Panc1 (cell line): ENCODE measurements around the gene ZNF780B. TPM values are rescaled to one million over a fixed set of nuclear protein-coding genes. Genes with fewer than 3 reads are reported as not detected.

Source experiments
- ATAC-seq: fragments of 200-7000 bp; cut with Tn5 transposase; 2 replicates; pipeline ENCODE4 v1.9.1; 2020; ENCODE audit warnings: mild to moderate bottlenecking, moderate library complexity
- BruUV-seq: library from RNA; stranded (reverse); fragments of 400-500 nt; replicated peaks from 2 replicates; lab custom pipeline; 2021; lab: Mats Ljungman, UMichigan
- CTCF ChIA-PET: fragments of 300-600 bp; sonication (Branson Sonifier 250); formaldehyde crosslinking; loops from one replicate; lab custom pipeline; 2022; ENCODE audit warnings: antibody characterized with exemption; lab: Charles Lee
- POLR2A ChIA-PET: fragments of 300-600 bp; sonication (Branson Sonifier 250); formaldehyde crosslinking; loops from one replicate; lab custom pipeline; 2022; ENCODE audit warnings: antibody characterized with exemption; lab: Charles Lee
- DNase-seq: peaks from one replicate; pipeline ENCODE4 v3.0.0-alpha.2; 2010; ENCODE audit warnings: low read depth, low spot score
- H3K27ac ChIP-seq: 2 replicates; pipeline ENCODE4 v1.5.1; 2011; ENCODE audit warnings: mild to moderate bottlenecking, low read length, inconsistent platforms
- H3K27me3 ChIP-seq: fragments of 200-500 bp; sonication (Bioruptor generic); 2 replicates; pipeline ENCODE4 v1.6.0; 2014; ENCODE audit warnings: low read length, inconsistent platforms; ENCODE audit not compliant: control insufficient read depth, insufficient read depth
- H3K36me3 ChIP-seq: fragments of 200-500 bp; sonication (Bioruptor generic); 2 replicates; pipeline ENCODE4 v1.5.1; 2014; ENCODE audit warnings: inconsistent platforms, mild to moderate bottlenecking, low read length, moderate library complexity; ENCODE audit not compliant: control insufficient read depth, insufficient read depth
- H3K4me1 ChIP-seq: 2 replicates; pipeline ENCODE4 v1.5.1; 2011; ENCODE audit warnings: inconsistent platforms, mild to moderate bottlenecking, low read length, moderate library complexity; ENCODE audit not compliant: control insufficient read depth, insufficient read depth
- H3K4me3 ChIP-seq, 2 experiments: 2 replicates each; pipeline ENCODE4 v1.5.1; 2011 to 2012; ENCODE audit warnings: low read depth in 2 of 2, low read length in 2 of 2, mild to moderate bottlenecking in 2 of 2, inconsistent platforms in 1 of 2, moderate library complexity in 1 of 2
- H3K9me3 ChIP-seq: fragments of 200-500 bp; sonication (Bioruptor generic); 2 replicates; pipeline ENCODE4 v1.5.1; 2014; ENCODE audit warnings: low read depth, mild to moderate bottlenecking, inconsistent platforms, low read length, moderate library complexity; ENCODE audit not compliant: control insufficient read depth, insufficient read depth
- POLR2AphosphoS5 ChIP-seq: IDR thresholded peaks from 2 replicates; pipeline ENCODE4 v1.6.1; 2012; ENCODE audit warnings: mild to moderate bottlenecking, low read depth, low read length, moderate library complexity
- REST ChIP-seq, 2 experiments: IDR thresholded peaks; 2 replicates each; pipeline ENCODE4 v1.6.1; 2011 to 2012; ENCODE audit warnings: low read depth in 2 of 2, control low read depth in 1 of 2, low read length in 1 of 2, mild to moderate bottlenecking in 1 of 2, moderate library complexity in 1 of 2; ENCODE audit not compliant: insufficient read depth in 1 of 2
- SIN3A ChIP-seq: IDR thresholded peaks from 2 replicates; pipeline ENCODE4 v1.6.1; 2012; ENCODE audit warnings: low read depth, mild to moderate bottlenecking, low read length, moderate library complexity, borderline replicate concordance; ENCODE audit not compliant: insufficient read depth
- TCF7L2 ChIP-seq: IDR thresholded peaks from 2 replicates; pipeline ENCODE4 v1.6.1; 2011; ENCODE audit warnings: mild to moderate bottlenecking, low read depth, low read length, inconsistent platforms
- in situ Hi-C: cut with HindIII; loops from 2 replicates; pipeline ENCODE4 v1.10.0; 2016; ENCODE audit warnings: low sequenced_read_pairs, low pct_unique_long_range_greater_than_20kb
- intact Hi-C: fragments of 100-400 bp; cut with micrococcal nuclease; formaldehyde crosslinking; loops from one replicate; pipeline ENCODE4 v1.10.0; 2022; ENCODE audit not compliant: unreplicated experiment
- total RNA-seq: library from RNA; stranded (reverse); gene quantifications from one replicate; pipeline ENCODE4 v1.2.1, GENCODE V29; 2021; ENCODE audit not compliant: unreplicated experiment
- TF ChIP-seq, protein P1 (sequence below): fragments of 450-650 bp; IDR thresholded peaks from 2 replicates; pipeline ENCODE4 v1.5.1; 2017; ENCODE audit warnings: mild to moderate bottlenecking

ZNF780B gene
- total RNA-seq, 1 experiment from 2014 or later = 237 TPM

- H3K27me3 ChIP-seq = no peaks in the 10 kb centered on the region
- intact Hi-C loops (no loop called here), in situ Hi-C loops (no loop called here)
- ATAC-seq (no peak), DNase-seq (no peak)
- TF ChIP-seq TCF7L2 = no peak
- no peak for TF ChIP-seq POLR2AphosphoS5
- no peak for TF ChIP-seq REST (IDR thresholded peaks at IDR 0.05; ENCODE audit: insufficient read depth in 1 of 2, low read depth in 2 of 2, low read length in 1 of 2)
- TF ChIP-seq SIN3A = no peak
- TF ChIP-seq, protein P1, sequence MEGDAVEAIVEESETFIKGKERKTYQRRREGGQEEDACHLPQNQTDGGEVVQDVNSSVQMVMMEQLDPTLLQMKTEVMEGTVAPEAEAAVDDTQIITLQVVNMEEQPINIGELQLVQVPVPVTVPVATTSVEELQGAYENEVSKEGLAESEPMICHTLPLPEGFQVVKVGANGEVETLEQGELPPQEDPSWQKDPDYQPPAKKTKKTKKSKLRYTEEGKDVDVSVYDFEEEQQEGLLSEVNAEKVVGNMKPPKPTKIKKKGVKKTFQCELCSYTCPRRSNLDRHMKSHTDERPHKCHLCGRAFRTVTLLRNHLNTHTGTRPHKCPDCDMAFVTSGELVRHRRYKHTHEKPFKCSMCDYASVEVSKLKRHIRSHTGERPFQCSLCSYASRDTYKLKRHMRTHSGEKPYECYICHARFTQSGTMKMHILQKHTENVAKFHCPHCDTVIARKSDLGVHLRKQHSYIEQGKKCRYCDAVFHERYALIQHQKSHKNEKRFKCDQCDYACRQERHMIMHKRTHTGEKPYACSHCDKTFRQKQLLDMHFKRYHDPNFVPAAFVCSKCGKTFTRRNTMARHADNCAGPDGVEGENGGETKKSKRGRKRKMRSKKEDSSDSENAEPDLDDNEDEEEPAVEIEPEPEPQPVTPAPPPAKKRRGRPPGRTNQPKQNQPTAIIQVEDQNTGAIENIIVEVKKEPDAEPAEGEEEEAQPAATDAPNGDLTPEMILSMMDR = no peak
- peaks cover 82% of the 10 kb centered on the region for H3K36me3 ChIP-seq
- peaks cover 84% of the 10 kb centered on the region for H3K9me3 ChIP-seq
- H3K4me3 ChIP-seq = no peak overlapping the region
- H3K4me1 ChIP-seq = no peaks in the 10 kb centered on the region
- CTCF ChIA-PET = interaction anchor here (0.6 to 1.8 kb wide), 5 partner anchors 12 to 1644 kb away, joined by 3 to 9 read pairs (median 5); partner anchors contain the start of gene PSMC4
- no TSS peak for BruUV-seq
- no peak overlapping the region for H3K27ac ChIP-seq
- POLR2A ChIA-PET = interaction anchor here (0.5 to 1.6 kb wide), 6 partner anchors 9 to 443 kb away, joined by 3 to 25 read pairs (median 4); partner anchors contain the start of genes ZNF780A and ZNF780B
Measured at GRCh38 chr19:40078377-40078776, 22.3 kb upstream of the ZNF780B start.

- Histone ChIP-seq H3K4me3 (no peak overlapping the region), H3K27me3 (no peaks in the 10 kb centered on the region), H3K4me1 (no peaks in the 10 kb centered on the region), H3K36me3 (peaks cover 12% of the 10 kb centered on the region), H3K9me3 (peaks cover 95% of the 10 kb centered on the region), H3K27ac (no peak overlapping the region)
- CTCF ChIA-PET = no interaction called here
- POLR2A ChIA-PET = interaction anchor here (0.5 kb wide), 1 partner anchor 18 kb away, joined by 4 read pairs; no protein-coding TSS in a partner anchor
- DNase-seq = no peak
- no TSS peak for BruUV-seq
- intact Hi-C loops = no loop called here
- in situ Hi-C loops = no loop called here
- no peak for TF ChIP-seq TCF7L2
- no peak for TF ChIP-seq POLR2AphosphoS5
- TF ChIP-seq, protein P1 = no peak
- TF ChIP-seq SIN3A = no peak
- no peak for TF ChIP-seq REST (IDR thresholded peaks at IDR 0.05; ENCODE audit: insufficient read depth in 1 of 2, low read depth in 2 of 2, low read length in 1 of 2)
- ATAC-seq = no peak
Measured at GRCh38 chr19:40070058-40070457, 14.0 kb upstream of the ZNF780B start.
